ENCODE measurements around the gene CERS6. TPM values are rescaled to one million over a fixed set of nuclear protein-coding genes. Genes with fewer than 3 reads are reported as not detected.

Gene CERS6
- total and polyA plus RNA-seq, 10 of the 15 experiments (the other 5 are each of a cell fraction or from before 2014, with no cell fraction given), result 1.3 to 20.4 (median 14.1) TPM

GRCh38 chr2:168717790-168718502, 261.9 kb downstream of the CERS6 start (continued):
- TF ChIP-seq, protein P1, sequence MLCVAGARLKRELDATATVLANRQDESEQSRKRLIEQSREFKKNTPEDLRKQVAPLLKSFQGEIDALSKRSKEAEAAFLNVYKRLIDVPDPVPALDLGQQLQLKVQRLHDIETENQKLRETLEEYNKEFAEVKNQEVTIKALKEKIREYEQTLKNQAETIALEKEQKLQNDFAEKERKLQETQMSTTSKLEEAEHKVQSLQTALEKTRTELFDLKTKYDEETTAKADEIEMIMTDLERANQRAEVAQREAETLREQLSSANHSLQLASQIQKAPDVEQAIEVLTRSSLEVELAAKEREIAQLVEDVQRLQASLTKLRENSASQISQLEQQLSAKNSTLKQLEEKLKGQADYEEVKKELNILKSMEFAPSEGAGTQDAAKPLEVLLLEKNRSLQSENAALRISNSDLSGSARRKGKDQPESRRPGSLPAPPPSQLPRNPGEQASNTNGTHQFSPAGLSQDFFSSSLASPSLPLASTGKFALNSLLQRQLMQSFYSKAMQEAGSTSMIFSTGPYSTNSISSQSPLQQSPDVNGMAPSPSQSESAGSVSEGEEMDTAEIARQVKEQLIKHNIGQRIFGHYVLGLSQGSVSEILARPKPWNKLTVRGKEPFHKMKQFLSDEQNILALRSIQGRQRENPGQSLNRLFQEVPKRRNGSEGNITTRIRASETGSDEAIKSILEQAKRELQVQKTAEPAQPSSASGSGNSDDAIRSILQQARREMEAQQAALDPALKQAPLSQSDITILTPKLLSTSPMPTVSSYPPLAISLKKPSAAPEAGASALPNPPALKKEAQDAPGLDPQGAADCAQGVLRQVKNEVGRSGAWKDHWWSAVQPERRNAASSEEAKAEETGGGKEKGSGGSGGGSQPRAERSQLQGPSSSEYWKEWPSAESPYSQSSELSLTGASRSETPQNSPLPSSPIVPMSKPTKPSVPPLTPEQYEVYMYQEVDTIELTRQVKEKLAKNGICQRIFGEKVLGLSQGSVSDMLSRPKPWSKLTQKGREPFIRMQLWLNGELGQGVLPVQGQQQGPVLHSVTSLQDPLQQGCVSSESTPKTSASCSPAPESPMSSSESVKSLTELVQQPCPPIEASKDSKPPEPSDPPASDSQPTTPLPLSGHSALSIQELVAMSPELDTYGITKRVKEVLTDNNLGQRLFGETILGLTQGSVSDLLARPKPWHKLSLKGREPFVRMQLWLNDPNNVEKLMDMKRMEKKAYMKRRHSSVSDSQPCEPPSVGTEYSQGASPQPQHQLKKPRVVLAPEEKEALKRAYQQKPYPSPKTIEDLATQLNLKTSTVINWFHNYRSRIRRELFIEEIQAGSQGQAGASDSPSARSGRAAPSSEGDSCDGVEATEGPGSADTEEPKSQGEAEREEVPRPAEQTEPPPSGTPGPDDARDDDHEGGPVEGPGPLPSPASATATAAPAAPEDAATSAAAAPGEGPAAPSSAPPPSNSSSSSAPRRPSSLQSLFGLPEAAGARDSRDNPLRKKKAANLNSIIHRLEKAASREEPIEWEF (IDR thresholded peaks at IDR 0.05; ENCODE audit: insufficient replicate concordance, low read depth, low read length), result no peak
- TF ChIP-seq WRNIP1 (IDR thresholded peaks at IDR 0.05; ENCODE audit: borderline replicate concordance, low read depth, low read length) (no peak), SRF (IDR thresholded peaks at IDR 0.05; ENCODE audit: low read depth in 2 of 2, low read length in 2 of 2) (no peak), SREBF2 (IDR thresholded peaks at IDR 0.05; ENCODE audit: low read length) (no peak), RUNX3 (IDR thresholded peaks at IDR 0.05; ENCODE audit: low read length) (no peak)

GRCh38 chr2:168718622-168719021, 262.6 kb downstream of the CERS6 start:
- ATAC-seq, result no peak
- Histone ChIP-seq H3K27me3 (replicated peaks in 1 of 2; ENCODE audit: control insufficient read depth in 2 of 2, insufficient read depth in 2 of 2, low read length in 1 of 2) (no peaks in the 10 kb centered on the region), H3K9me3 (replicated peaks; ENCODE audit: control insufficient read depth, insufficient read depth, low read length) (no peaks in the 10 kb centered on the region; the same call in 2 of the 3 replicates), H2AFZ (ENCODE audit: control insufficient read depth, low read depth, low read length) (no peak overlapping the region), H4K20me1 (ENCODE audit: control insufficient read depth, insufficient read depth) (no peaks in the 10 kb centered on the region), H3K4me2 (ENCODE audit: control insufficient read depth, insufficient read depth) (no peak overlapping the region), H3K27ac (ENCODE audit: control insufficient read depth, insufficient read depth) (no peak overlapping the region), H3K9ac (ENCODE audit: control insufficient read depth, insufficient read depth, low read length) (no peak overlapping the region), H3K4me1 (ENCODE audit: control insufficient read depth, insufficient read depth, low read length) (no peaks in the 10 kb centered on the region), H3K4me3 (no peak overlapping the region), H3K36me3 (ENCODE audit: control insufficient read depth in 2 of 2, insufficient read depth in 2 of 2, low read length in 1 of 2) (peaks cover 1 to 10% of the 10 kb centered on the region in 2 experiments), H3K79me2 (ENCODE audit: control insufficient read depth, insufficient read depth, low read length) (no peaks in the 10 kb centered on the region)
- 93% methylated on average over 2 of the region's 2 CpGs for WGBS (ENCODE audit: insufficient coverage, insufficient replicate concordance, low lambda C conversion rate, missing lambda C conversion rate)
- ChIA-PET POLR2A (no interaction called here), SMC1A (ENCODE audit: uncharacterized antibody, unreplicated experiment) (interaction anchor here (1.0 to 1.4 kb wide), 2 partner anchors 13 to 20 kb away, joined by 3 read pairs; no protein-coding TSS in a partner anchor), CTCF (interaction anchor here (1.4 kb wide), 1 partner anchor 13 kb away, joined by 5 read pairs; no protein-coding TSS in a partner anchor), RAD21 (ENCODE audit: unreplicated experiment) (no interaction called here)
- BruUV-seq (replicated peaks), result no TSS peak
- in situ Hi-C loops (cut with MboI), result no loop called here
- intact Hi-C loops (cut with micrococcal nuclease; ENCODE audit: unreplicated experiment), result no loop called here
- DNase-seq (ENCODE audit: low read depth, low spot score), result no peak
- no peak for FAIRE-seq
- TF ChIP-seq, protein P2, sequence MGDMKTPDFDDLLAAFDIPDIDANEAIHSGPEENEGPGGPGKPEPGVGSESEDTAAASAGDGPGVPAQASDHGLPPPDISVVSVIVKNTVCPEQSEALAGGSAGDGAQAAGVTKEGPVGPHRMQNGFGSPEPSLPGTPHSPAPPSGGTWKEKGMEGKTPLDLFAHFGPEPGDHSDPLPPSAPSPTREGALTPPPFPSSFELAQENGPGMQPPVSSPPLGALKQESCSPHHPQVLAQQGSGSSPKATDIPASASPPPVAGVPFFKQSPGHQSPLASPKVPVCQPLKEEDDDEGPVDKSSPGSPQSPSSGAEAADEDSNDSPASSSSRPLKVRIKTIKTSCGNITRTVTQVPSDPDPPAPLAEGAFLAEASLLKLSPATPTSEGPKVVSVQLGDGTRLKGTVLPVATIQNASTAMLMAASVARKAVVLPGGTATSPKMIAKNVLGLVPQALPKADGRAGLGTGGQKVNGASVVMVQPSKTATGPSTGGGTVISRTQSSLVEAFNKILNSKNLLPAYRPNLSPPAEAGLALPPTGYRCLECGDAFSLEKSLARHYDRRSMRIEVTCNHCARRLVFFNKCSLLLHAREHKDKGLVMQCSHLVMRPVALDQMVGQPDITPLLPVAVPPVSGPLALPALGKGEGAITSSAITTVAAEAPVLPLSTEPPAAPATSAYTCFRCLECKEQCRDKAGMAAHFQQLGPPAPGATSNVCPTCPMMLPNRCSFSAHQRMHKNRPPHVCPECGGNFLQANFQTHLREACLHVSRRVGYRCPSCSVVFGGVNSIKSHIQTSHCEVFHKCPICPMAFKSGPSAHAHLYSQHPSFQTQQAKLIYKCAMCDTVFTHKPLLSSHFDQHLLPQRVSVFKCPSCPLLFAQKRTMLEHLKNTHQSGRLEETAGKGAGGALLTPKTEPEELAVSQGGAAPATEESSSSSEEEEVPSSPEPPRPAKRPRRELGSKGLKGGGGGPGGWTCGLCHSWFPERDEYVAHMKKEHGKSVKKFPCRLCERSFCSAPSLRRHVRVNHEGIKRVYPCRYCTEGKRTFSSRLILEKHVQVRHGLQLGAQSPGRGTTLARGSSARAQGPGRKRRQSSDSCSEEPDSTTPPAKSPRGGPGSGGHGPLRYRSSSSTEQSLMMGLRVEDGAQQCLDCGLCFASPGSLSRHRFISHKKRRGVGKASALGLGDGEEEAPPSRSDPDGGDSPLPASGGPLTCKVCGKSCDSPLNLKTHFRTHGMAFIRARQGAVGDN (IDR thresholded peaks at IDR 0.05), result no peak
- TF ChIP-seq CEBPB (IDR thresholded peaks at IDR 0.05; ENCODE audit: borderline replicate concordance in 1 of 2, low read depth in 2 of 2, low read length in 2 of 2) (no peak), MYB (IDR thresholded peaks at IDR 0.05; ENCODE audit: borderline replicate concordance, low read depth, low read length) (no peak), BHLHE40 (IDR thresholded peaks at IDR 0.05; ENCODE audit: borderline replicate concordance in 1 of 2, low read depth in 2 of 2, low read length in 1 of 2) (no peak), PKNOX1 (IDR thresholded peaks at IDR 0.05) (no peak), LARP7 (IDR thresholded peaks at IDR 0.05) (no peak)

Data from GM12878 (cell line).